Keratinocyte (primary cell): ENCODE results near the gene GJA3. TPM values are rescaled to one million over a fixed set of nuclear protein-coding genes. Genes with fewer than 3 reads are reported as not detected.

Experiments
- DNase-seq: peaks from one replicate; pipeline ENCODE4 v3.0.0-alpha.2; 2011; ENCODE audit warnings: low read depth, missing footprints, low spot score
- FAIRE-seq: peaks from 2 replicates; lab custom pipeline; 2011; peaks lifted over from hg19 to GRCh38; lab: Jason Lieb, UNC
- H2AFZ ChIP-seq: 2 replicates; pipeline ENCODE4 v1.6.0; 2012; ENCODE audit warnings: low read length, control low read depth, inconsistent platforms; ENCODE audit not compliant: control insufficient read depth
- H3K27ac ChIP-seq: 2 replicates; pipeline ENCODE4 v1.5.1; 2011; ENCODE audit warnings: low read length; ENCODE audit not compliant: control insufficient read depth, insufficient read depth
- H3K27me3 ChIP-seq: 3 replicates; pipeline ENCODE4 v1.6.0; 2011; ENCODE audit warnings: low read length; ENCODE audit not compliant: control insufficient read depth, insufficient read depth; ENCODE audit errors: extremely low read depth
- H3K36me3 ChIP-seq, 2 experiments: 2 replicates in 1 of 2; 3 replicates in 1 of 2; pipeline ENCODE4 v1.5.1; 2011; ENCODE audit warnings: low read length in 2 of 2, mild to moderate bottlenecking in 1 of 2; ENCODE audit not compliant: control insufficient read depth in 2 of 2, insufficient read depth in 2 of 2; ENCODE audit errors: extremely low read depth in 1 of 2
- H3K4me1 ChIP-seq: 3 replicates; pipeline ENCODE4 v1.5.1; 2011; ENCODE audit warnings: low read length; ENCODE audit not compliant: control insufficient read depth, insufficient read depth; ENCODE audit errors: extremely low read depth
- H3K4me2 ChIP-seq: 3 replicates; pipeline ENCODE4 v1.6.0; 2011; ENCODE audit warnings: low read depth, low read length; ENCODE audit not compliant: control insufficient read depth, insufficient read depth; ENCODE audit errors: extremely low read depth
- H3K4me3 ChIP-seq, 3 experiments: fragments of 200-600 bp in 1 of 3; sonication (generic) in 1 of 3; 2 replicates in 2 of 3; 3 replicates in 1 of 3; pipeline ENCODE4 v1.5.1; 2011 to 2016; ENCODE audit warnings: low read length in 3 of 3, mild to moderate bottlenecking in 3 of 3, control low read depth in 2 of 3, inconsistent platforms in 1 of 3, low read depth in 1 of 3, mixed read lengths in 1 of 3, mixed run types in 1 of 3, moderate library complexity in 1 of 3; ENCODE audit not compliant: control insufficient read depth in 2 of 3, insufficient read depth in 2 of 3; ENCODE audit errors: extremely low read depth in 1 of 3
- H3K79me2 ChIP-seq: 2 replicates; pipeline ENCODE4 v1.6.0; 2012; ENCODE audit warnings: low read length; ENCODE audit not compliant: control insufficient read depth, insufficient read depth
- H3K9ac ChIP-seq: 3 replicates; pipeline ENCODE4 v1.6.0; 2011; ENCODE audit warnings: low read length; ENCODE audit not compliant: control insufficient read depth, insufficient read depth; ENCODE audit errors: extremely low read depth
- H3K9me1 ChIP-seq: 3 replicates; pipeline ENCODE4 v1.6.0; 2011; ENCODE audit warnings: low read length; ENCODE audit not compliant: control insufficient read depth, insufficient read depth; ENCODE audit errors: extremely low read depth
- H3K9me3 ChIP-seq: 2 replicates; pipeline ENCODE4 v1.5.1; 2012; ENCODE audit warnings: low read depth, low read length; ENCODE audit not compliant: control insufficient read depth
- H4K20me1 ChIP-seq: 3 replicates; pipeline ENCODE4 v1.6.0; 2011; ENCODE audit warnings: low read length; ENCODE audit not compliant: control insufficient read depth, insufficient read depth; ENCODE audit errors: extremely low read depth
- CTCF ChIP-seq, 3 experiments: IDR thresholded peaks in 1 of 3; conservative IDR thresholded peaks in 1 of 3; optimal IDR thresholded peaks in 1 of 3; 2 replicates in 2 of 3; 3 replicates in 1 of 3; pipeline versions ENCODE3 to v1.5.1; 2011; ENCODE audit warnings: low read length in 3 of 3, mild to moderate bottlenecking in 3 of 3, moderate library complexity in 2 of 3, control low read depth in 1 of 3, inconsistent platforms in 1 of 3; ENCODE audit not compliant: insufficient read depth in 2 of 3; ENCODE audit errors: extremely low read depth in 1 of 3
- EZH2 ChIP-seq: IDR thresholded peaks from one replicate; pipeline ENCODE4 v1.6.1; 2012; ENCODE audit warnings: inconsistent platforms, mild to moderate bottlenecking, low read length, moderate library complexity
- dilution Hi-C: fragments of 300-500 bp; cut with MboI; formaldehyde crosslinking; loops from one replicate; pipeline ENCODE4 v1.7.0; 2020; ENCODE audit warnings: low sequenced_read_pairs; ENCODE audit not compliant: extremely low pct_ligation_motif_present
- polyA plus RNA-seq, 5 experiments: library from polyadenylated mRNA; depleted of rRNA in 3 of 5; stranded (reverse) in 3 of 5; stranded (forward) in 1 of 5; unstranded in 1 of 5; fragments of >200 nt; gene quantifications; 1 replicate in 1 of 5; 2 replicates in 3 of 5; 3 replicates in 1 of 5; pipeline versions ENCODE4 v1.2.1 to v1.2.3, GENCODE V29; 2011 to 2012; ENCODE audit warnings: missing spikeins in 2 of 5, low read depth in 1 of 5, low replicate concordance in 1 of 5

Gene GJA3
- polyA plus RNA-seq, 1 donor (not counting 4 experiments of a cell fraction or from before 2014, with no cell fraction given) = 0.09 TPM

DNA sequence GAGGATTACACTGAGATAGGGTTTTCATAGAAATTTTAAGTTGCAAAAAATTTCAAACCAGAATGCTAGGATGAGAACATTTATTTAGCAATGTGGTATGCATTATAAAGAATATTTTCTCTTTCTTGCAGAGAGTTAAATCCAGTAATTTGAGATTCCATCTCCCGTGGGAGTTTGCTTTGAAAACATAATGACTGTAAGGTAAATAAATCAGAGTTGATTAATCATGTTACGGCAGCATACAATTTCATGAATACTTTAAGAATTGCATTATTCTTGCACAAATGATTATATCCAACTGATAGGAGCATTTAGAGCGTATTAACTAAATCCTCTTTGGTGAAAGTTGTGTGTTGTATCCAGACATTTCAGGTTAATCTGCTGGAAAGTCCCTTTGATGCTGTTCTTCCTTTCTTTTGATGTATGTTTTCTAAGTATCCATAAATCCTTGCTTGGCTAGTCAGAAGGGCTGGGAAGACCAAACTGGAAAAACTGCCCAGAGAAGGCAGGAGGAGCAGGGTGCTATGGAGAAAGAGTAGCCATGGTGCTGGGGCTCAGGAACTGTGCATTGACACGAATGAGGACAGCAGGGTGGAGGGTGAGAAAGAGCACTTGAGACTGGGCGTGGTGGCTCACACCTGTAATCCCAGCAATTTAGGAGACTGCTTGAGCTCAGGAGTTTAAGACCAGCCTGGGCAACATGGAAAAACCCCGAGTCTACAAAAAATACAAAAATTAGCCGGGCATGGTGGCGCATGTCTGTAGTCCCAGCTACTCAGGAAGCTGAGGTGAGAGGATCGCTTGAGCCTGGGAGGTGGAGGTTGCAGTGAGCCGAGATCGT, 4.8 kb upstream of the GJA3 start:
- Histone ChIP-seq H3K27me3 (peaks cover 15% of the 10 kb centered on the region), H3K4me1 (no peaks in the 10 kb centered on the region), H3K9ac (no peak overlapping the region), H3K9me1 (no peaks in the 10 kb centered on the region), H3K4me2 (no peak overlapping the region), H3K4me3 (no peak overlapping the region), H3K79me2 (no peaks in the 10 kb centered on the region), H3K27ac (no peak overlapping the region), H3K9me3 (no peaks in the 10 kb centered on the region), H2AFZ (no peak overlapping the region), H3K36me3 (no peaks in the 10 kb centered on the region), H4K20me1 (no peaks in the 10 kb centered on the region)
- FAIRE-seq (no peak), DNase-seq (no peak)
- dilution Hi-C loops = no loop called here
- TF ChIP-seq EZH2 (no peak), CTCF (optimal IDR thresholded peaks at IDR 0.05 in 1 of 3, IDR thresholded peaks at IDR 0.05 in 1 of 3, conservative IDR thresholded peaks at IDR 0.05 in 1 of 3; ENCODE audit: extremely low read depth in 1 of 3, insufficient read depth in 2 of 3, low read length in 3 of 3) (no peak)

GRCh38 chr13:20161951-20162300, 1.1 kb upstream of the GJA3 start:
- no peak overlapping the region for H3K9ac ChIP-seq
- no peaks in the 10 kb centered on the region for H3K79me2 ChIP-seq
- H3K27me3 ChIP-seq = peaks cover 45% of the 10 kb centered on the region
- dilution Hi-C loops = no loop called here
- DNase-seq (no peak), FAIRE-seq (no peak)
- H3K4me2 ChIP-seq = peak overlapping the region; percentile 79
- no peaks in the 10 kb centered on the region for H4K20me1 ChIP-seq
- no peak overlapping the region for H3K4me3 ChIP-seq
- H3K36me3 ChIP-seq = no peaks in the 10 kb centered on the region
- no peaks in the 10 kb centered on the region for H3K9me1 ChIP-seq
- H3K27ac ChIP-seq = no peak overlapping the region
- no peaks in the 10 kb centered on the region for H3K4me1 ChIP-seq
- no peak overlapping the region for H2AFZ ChIP-seq
- no peak for TF ChIP-seq EZH2
- no peak for TF ChIP-seq CTCF (optimal IDR thresholded peaks at IDR 0.05 in 1 of 3, IDR thresholded peaks at IDR 0.05 in 1 of 3, conservative IDR thresholded peaks at IDR 0.05 in 1 of 3; ENCODE audit: extremely low read depth in 1 of 3, insufficient read depth in 2 of 3, low read length in 3 of 3)
- no peaks in the 10 kb centered on the region for H3K9me3 ChIP-seq
